Neural progenitor cell (in vitro differentiated cells): ENCODE data around the gene GCK.

Experiments
- EZH2phosphoT487 ChIP-seq: fragments of 200-600 bp; sonication (generic); IDR thresholded peaks from 2 replicates; pipeline ENCODE4 v1.6.1; 2017; ENCODE audit warnings: antibody characterized with exemption
- TF ChIP-seq, protein P1 (sequence below): fragments of 200-600 bp; sonication (generic); IDR thresholded peaks from 2 replicates; pipeline ENCODE4 v1.5.1; 2017; ENCODE audit warnings: antibody characterized with exemption, mild to moderate bottlenecking

- TF ChIP-seq, protein P1, sequence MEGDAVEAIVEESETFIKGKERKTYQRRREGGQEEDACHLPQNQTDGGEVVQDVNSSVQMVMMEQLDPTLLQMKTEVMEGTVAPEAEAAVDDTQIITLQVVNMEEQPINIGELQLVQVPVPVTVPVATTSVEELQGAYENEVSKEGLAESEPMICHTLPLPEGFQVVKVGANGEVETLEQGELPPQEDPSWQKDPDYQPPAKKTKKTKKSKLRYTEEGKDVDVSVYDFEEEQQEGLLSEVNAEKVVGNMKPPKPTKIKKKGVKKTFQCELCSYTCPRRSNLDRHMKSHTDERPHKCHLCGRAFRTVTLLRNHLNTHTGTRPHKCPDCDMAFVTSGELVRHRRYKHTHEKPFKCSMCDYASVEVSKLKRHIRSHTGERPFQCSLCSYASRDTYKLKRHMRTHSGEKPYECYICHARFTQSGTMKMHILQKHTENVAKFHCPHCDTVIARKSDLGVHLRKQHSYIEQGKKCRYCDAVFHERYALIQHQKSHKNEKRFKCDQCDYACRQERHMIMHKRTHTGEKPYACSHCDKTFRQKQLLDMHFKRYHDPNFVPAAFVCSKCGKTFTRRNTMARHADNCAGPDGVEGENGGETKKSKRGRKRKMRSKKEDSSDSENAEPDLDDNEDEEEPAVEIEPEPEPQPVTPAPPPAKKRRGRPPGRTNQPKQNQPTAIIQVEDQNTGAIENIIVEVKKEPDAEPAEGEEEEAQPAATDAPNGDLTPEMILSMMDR = peak; percentile 49
- no peak for TF ChIP-seq EZH2phosphoT487
These were observed 29.4 kb upstream of the GCK start for GRCh38 chr7:44218418-44219201.
